Prostate gland (tissue), 2 donors: ENCODE measurements around the gene TFRC.

ENCODE experiments used
- CTCF ChIP-seq, 4 experiments: fragments of 200-600 bp in 2 of 4; fragments of 450-650 bp in 2 of 4; sonication (generic) in 2 of 4; IDR thresholded peaks; 1 replicate in 3 of 4; 2 replicates in 1 of 4; pipeline ENCODE4 v1.5.1; 2016 to 2019; ENCODE audit warnings: antibody characterized with exemption in 4 of 4, mild to moderate bottlenecking in 2 of 4, moderate library complexity in 2 of 4
- POLR2A ChIP-seq: fragments of 450-650 bp; IDR thresholded peaks from one replicate; pipeline ENCODE4 v1.6.1; 2016; ENCODE audit warnings: antibody characterized with exemption, mild to moderate bottlenecking

DNA sequence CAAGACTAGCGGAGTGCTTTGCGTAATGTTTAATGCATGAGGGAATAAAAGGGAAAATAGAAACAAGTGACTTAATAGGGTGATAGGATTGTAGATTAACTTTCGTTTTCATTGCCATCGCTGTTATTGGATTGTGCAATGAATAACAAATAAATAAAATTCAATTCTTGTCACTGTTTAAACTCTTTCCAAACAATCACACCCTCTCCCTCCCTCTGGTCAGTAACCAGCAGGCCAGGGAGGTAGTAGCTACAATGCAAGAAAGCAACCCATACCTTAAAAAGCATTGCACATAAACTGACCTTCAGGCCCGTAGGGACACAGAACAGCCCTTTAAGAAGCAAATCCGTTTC is 705 bp upstream of the TFRC start:
- TF ChIP-seq CTCF (IDR thresholded peaks at IDR 0.05): no peak
- no peak for TF ChIP-seq POLR2A
